B cell (primary cell): ENCODE results near the gene FAHD2A. TPM values are rescaled to one million over a fixed set of nuclear protein-coding genes. Genes with fewer than 3 reads are reported as not detected.

Source experiments
- ATAC-seq: fragments of 200-7000 bp; cut with Tn5 transposase; one replicate; pipeline ENCODE4 v1.10.0; 2021; ENCODE audit warnings: low read depth, mild to moderate bottlenecking, moderate number of reproducible peaks, moderate library complexity
- CTCF ChIA-PET: fragments of 350-600 bp; sonication (Branson Sonifier 250); formaldehyde crosslinking; loops from one replicate; lab custom pipeline; 2021; ENCODE audit warnings: antibody characterized with exemption, inconsistent platforms; lab: Charles Lee
- POLR2A ChIA-PET: fragments of 350-600 bp; sonication (Branson Sonifier 250); formaldehyde crosslinking; loops from one replicate; lab custom pipeline; 2021; ENCODE audit warnings: antibody characterized with exemption; lab: Charles Lee
- DNase-seq: peaks from one replicate; pipeline ENCODE4 v3.0.0; 2013
- H2AFZ ChIP-seq: 2 replicates; pipeline ENCODE4 v1.6.1; 2012; ENCODE audit warnings: mild to moderate bottlenecking, low read depth, low read length; ENCODE audit not compliant: insufficient read depth, poor library complexity, severe bottlenecking
- H3K27ac ChIP-seq, 2 donors: 1 replicate in 1 of 2; 2 replicates in 1 of 2; pipeline ENCODE4 v1.5.1; 2012 to 2013; ENCODE audit warnings: low read length in 2 of 2, mild to moderate bottlenecking in 2 of 2, moderate library complexity in 1 of 2
- H3K27me3 ChIP-seq, 4 experiments: fragments of 200-600 bp in 1 of 4; sonication (generic) in 1 of 4; replicated peaks in 1 of 4; 1 replicate in 2 of 4; 2 replicates in 2 of 4; pipeline versions ENCODE4 v1.6.1 to v1.7.0; 2013 to 2016; ENCODE audit warnings: low read length in 3 of 4, mild to moderate bottlenecking in 2 of 4, mixed read lengths in 1 of 4, moderate library complexity in 1 of 4; ENCODE audit not compliant: insufficient read depth in 4 of 4, control insufficient read depth in 3 of 4; ENCODE audit errors: control extremely low read depth in 1 of 4
- H3K36me3 ChIP-seq, 2 experiments: replicated peaks in 1 of 2; 1 replicate in 1 of 2; 2 replicates in 1 of 2; pipeline versions ENCODE4 v1.6.1 to v1.7.1; 2013; ENCODE audit warnings: low read length in 1 of 2; ENCODE audit not compliant: insufficient read depth in 2 of 2, control insufficient read depth in 1 of 2; ENCODE audit errors: control extremely low read depth in 1 of 2, extremely low read depth in 1 of 2
- H3K4me1 ChIP-seq, 2 donors: fragments of 200-600 bp in 1 of 2; sonication (generic) in 1 of 2; 1 replicate in 1 of 2; 2 replicates in 1 of 2; pipeline versions ENCODE4 v1.5.1 to v1.6.1; 2013 to 2017; ENCODE audit warnings: low read length in 2 of 2; ENCODE audit not compliant: control insufficient read depth in 2 of 2, insufficient read depth in 2 of 2
- H3K4me2 ChIP-seq: replicated peaks from 2 replicates; pipeline ENCODE3; 2012; ENCODE audit warnings: mild to moderate bottlenecking, low read depth, low read length; ENCODE audit not compliant: poor library complexity, severe bottlenecking
- H3K4me3 ChIP-seq, 5 experiments: fragments of 200-600 bp in 1 of 5; sonication (generic) in 1 of 5; 1 replicate in 3 of 5; 2 replicates in 2 of 5; pipeline versions ENCODE4 v1.5.1 to v1.7.0; 2011 to 2016; ENCODE audit warnings: low read length in 4 of 5, mild to moderate bottlenecking in 4 of 5, low read depth in 2 of 5, control low read depth in 1 of 5, moderate library complexity in 1 of 5; ENCODE audit not compliant: insufficient read depth in 1 of 5; ENCODE audit errors: control extremely low read depth in 1 of 5, extremely low read depth in 1 of 5
- H3K79me2 ChIP-seq: fragments of 200-600 bp; sonication (generic); one replicate; pipeline ENCODE4 v1.6.0; 2016; ENCODE audit warnings: low read length; ENCODE audit not compliant: control insufficient read depth, insufficient read depth
- H3K9ac ChIP-seq: fragments of 200-600 bp; sonication (generic); 2 replicates; pipeline ENCODE4 v1.6.1; 2017; ENCODE audit warnings: mild to moderate bottlenecking, low read length, moderate library complexity
- H3K9me3 ChIP-seq, 3 donors: one replicate each; pipeline versions ENCODE4 v1.6.1 to v1.7.1; 2013; ENCODE audit warnings: low read length in 2 of 3; ENCODE audit not compliant: control insufficient read depth in 2 of 3, insufficient read depth in 1 of 3; ENCODE audit errors: control extremely low read depth in 1 of 3
- H4K20me1 ChIP-seq: 2 replicates; pipeline ENCODE4 v1.6.0; 2012; ENCODE audit warnings: mild to moderate bottlenecking, low read length; ENCODE audit not compliant: insufficient read depth, control insufficient read depth, poor library complexity, severe bottlenecking
- H3K27ac Mint-ChIP-seq: one replicate; pipeline ENCODE4 v1.8.0; 2021; ENCODE audit warnings: mixed read lengths
- H3K27me3 Mint-ChIP-seq: one replicate; pipeline ENCODE4 v1.8.0; 2021; ENCODE audit warnings: mixed read lengths
- H3K4me1 Mint-ChIP-seq: one replicate; pipeline ENCODE4 v1.8.0; 2021; ENCODE audit warnings: mixed read lengths
- H3K4me3 Mint-ChIP-seq: one replicate; pipeline ENCODE4 v1.8.0; 2021; ENCODE audit warnings: mixed read lengths
- H3K9me3 Mint-ChIP-seq: one replicate; pipeline ENCODE4 v1.8.0; 2022; ENCODE audit warnings: mixed read lengths; ENCODE audit not compliant: insufficient read depth
- EZH2 ChIP-seq: IDR thresholded peaks from 2 replicates; pipeline ENCODE4 v1.6.1; 2012; ENCODE audit warnings: borderline replicate concordance, low read depth, mild to moderate bottlenecking, moderate library complexity, low read length; ENCODE audit not compliant: insufficient read depth, poor library complexity, severe bottlenecking
- WGBS: methylation state at CpG from one replicate; pipeline ENCODE4 v1.1.5; 2013; ENCODE audit warnings: missing lambda C conversion rate; ENCODE audit not compliant: insufficient coverage; 5-methylcytosine and 5-hydroxymethylcytosine counted together
- intact Hi-C: fragments of 100-400 bp; cut with micrococcal nuclease; formaldehyde crosslinking; loops from one replicate; pipeline ENCODE4 v1.10.0; 2022
- polyA plus RNA-seq: library from polyadenylated mRNA; depleted of rRNA; stranded (reverse); fragments of >200 nt; gene quantifications from 2 replicates; pipeline ENCODE4 v1.2.3, GENCODE V29; 2012
- total RNA-seq, 2 donors: library from RNA; stranded (reverse); fragments of 120-200 nt in 1 of 2; gene quantifications; 1 replicate in 1 of 2; 2 replicates in 1 of 2; pipeline versions ENCODE4 v1.2.3 to v1.2.4, GENCODE V29; 2013 to 2022
- TF ChIP-seq, protein P1 (sequence below): fragments of 200-600 bp; IDR thresholded peaks from one replicate; pipeline ENCODE4 v1.8.0; 2022; ENCODE audit warnings: antibody characterized with exemption, mild to moderate bottlenecking

The FAHD2A gene
- total and polyA plus RNA-seq, 2 donors (not counting 1 experiment from before 2014, with no cell fraction given): 18.3 to 22.9 TPM

DNA sequence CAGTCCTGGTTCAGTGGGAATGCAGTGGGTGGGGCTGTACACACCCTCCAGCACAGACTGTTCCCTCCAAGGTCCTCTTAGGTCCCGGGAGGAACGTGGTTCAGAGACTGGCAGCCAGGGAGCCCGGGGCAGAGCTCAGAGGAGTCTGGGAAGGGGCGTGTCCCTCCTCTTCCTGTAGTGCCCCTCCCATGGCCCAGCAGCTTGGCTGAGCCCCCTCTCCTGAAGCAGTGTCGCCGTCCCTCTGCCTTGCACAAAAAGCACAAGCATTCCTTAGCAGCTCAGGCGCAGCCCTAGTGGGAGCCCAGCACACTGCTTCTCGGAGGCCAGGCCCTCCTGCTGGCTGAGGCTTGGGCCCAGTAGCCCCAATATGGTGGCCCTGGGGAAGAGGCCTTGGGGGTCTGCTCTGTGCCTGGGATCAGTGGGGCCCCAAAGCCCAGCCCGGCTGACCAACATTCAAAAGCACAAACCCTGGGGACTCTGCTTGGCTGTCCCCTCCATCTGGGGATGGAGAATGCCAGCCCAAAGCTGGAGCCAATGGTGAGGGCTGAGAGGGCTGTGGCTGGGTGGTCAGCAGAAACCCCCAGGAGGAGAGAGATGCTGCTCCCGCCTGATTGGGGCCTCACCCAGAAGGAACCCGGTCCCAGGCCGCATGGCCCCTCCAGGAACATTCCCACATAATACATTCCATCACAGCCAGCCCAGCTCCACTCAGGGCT, 17.5 kb upstream of the FAHD2A start:
- ATAC-seq: no peak

DNA sequence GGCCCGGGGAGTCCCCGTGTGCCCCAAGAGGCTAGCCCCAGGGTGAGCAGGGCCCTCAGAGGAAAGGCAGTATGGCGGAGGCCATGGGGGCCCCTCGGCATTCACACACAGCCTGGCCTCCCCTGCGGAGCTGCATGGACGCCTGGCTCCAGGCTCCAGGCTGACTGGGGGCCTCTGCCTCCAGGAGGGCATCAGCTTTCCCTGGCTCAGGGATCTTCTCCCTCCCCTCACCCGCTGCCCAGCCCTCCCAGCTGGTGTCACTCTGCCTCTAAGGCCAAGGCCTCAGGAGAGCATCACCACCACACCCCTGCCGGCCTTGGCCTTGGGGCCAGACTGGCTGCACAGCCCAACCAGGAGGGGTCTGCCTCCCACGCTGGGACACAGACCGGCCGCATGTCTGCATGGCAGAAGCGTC, 16.9 kb upstream of the FAHD2A start:
- H3K4me3 ChIP-seq: no peak overlapping the region
- H2AFZ ChIP-seq: no peak overlapping the region
- POLR2A ChIA-PET: no interaction called here
- H4K20me1 ChIP-seq: no peaks in the 10 kb centered on the region
- no peak overlapping the region for H3K9ac ChIP-seq
- H3K4me3 Mint-ChIP-seq: no peak overlapping the region
- H3K79me2 ChIP-seq: no peaks in the 10 kb centered on the region
- H3K9me3 ChIP-seq: no peaks in the 10 kb centered on the region
- CTCF ChIA-PET: no interaction called here
- no peak overlapping the region for H3K4me2 ChIP-seq
- no peak overlapping the region for H3K27ac Mint-ChIP-seq
- H3K9me3 Mint-ChIP-seq: no peaks in the 10 kb centered on the region
- WGBS: 88% methylated on average over 8 of the region's 12 CpGs
- peaks cover 0 to 6% (median 0%) of the 10 kb centered on the region in 4 experiments for H3K27me3 ChIP-seq
- H3K27ac ChIP-seq: no peak overlapping the region
- DNase-seq: no peak
- no peaks in the 10 kb centered on the region for H3K4me1 ChIP-seq
- H3K36me3 ChIP-seq: no peaks in the 10 kb centered on the region
- no peaks in the 10 kb centered on the region for H3K4me1 Mint-ChIP-seq
- H3K27me3 Mint-ChIP-seq: peaks cover 10% of the 10 kb centered on the region
- TF ChIP-seq, protein P1, sequence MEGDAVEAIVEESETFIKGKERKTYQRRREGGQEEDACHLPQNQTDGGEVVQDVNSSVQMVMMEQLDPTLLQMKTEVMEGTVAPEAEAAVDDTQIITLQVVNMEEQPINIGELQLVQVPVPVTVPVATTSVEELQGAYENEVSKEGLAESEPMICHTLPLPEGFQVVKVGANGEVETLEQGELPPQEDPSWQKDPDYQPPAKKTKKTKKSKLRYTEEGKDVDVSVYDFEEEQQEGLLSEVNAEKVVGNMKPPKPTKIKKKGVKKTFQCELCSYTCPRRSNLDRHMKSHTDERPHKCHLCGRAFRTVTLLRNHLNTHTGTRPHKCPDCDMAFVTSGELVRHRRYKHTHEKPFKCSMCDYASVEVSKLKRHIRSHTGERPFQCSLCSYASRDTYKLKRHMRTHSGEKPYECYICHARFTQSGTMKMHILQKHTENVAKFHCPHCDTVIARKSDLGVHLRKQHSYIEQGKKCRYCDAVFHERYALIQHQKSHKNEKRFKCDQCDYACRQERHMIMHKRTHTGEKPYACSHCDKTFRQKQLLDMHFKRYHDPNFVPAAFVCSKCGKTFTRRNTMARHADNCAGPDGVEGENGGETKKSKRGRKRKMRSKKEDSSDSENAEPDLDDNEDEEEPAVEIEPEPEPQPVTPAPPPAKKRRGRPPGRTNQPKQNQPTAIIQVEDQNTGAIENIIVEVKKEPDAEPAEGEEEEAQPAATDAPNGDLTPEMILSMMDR: no peak
- TF ChIP-seq EZH2: no peak
- no peak for ATAC-seq
- intact Hi-C loops: no loop called here

More for the DNA sequence above, 17.5 kb upstream of the FAHD2A start:
- Mint-ChIP-seq H3K27ac (no peak overlapping the region), H3K9me3 (no peaks in the 10 kb centered on the region), H3K4me1 (no peaks in the 10 kb centered on the region), H3K27me3 (peaks cover 10% of the 10 kb centered on the region), H3K4me3 (no peak overlapping the region)
- TF ChIP-seq EZH2: no peak
- TF ChIP-seq, protein P1: no peak
- CTCF ChIA-PET: no interaction called here
- DNase-seq: no peak
- Histone ChIP-seq H3K79me2 (no peaks in the 10 kb centered on the region), H3K36me3 (no peaks in the 10 kb centered on the region), H2AFZ (no peak overlapping the region), H3K4me2 (no peak overlapping the region), H3K4me1 (no peaks in the 10 kb centered on the region), H3K4me3 (no peak overlapping the region), H3K27me3 (peaks cover 0 to 6% (median 0%) of the 10 kb centered on the region in 4 experiments), H3K9ac (no peak overlapping the region), H4K20me1 (no peaks in the 10 kb centered on the region), H3K27ac (no peak overlapping the region), H3K9me3 (no peaks in the 10 kb centered on the region)
- POLR2A ChIA-PET: no interaction called here
- intact Hi-C loops: no loop called here
- WGBS: 77% methylated on average over 12 of the region's 12 CpGs
